HG02852 (cell line): ENCODE results near the gene PDXP.
A peak's percentile ranks its signal among the peaks of the same experiment; 100 is the strongest.
"Not testable (repeated sequence)": the region's sequence is repeated elsewhere in the genome, so short reads cannot be mapped to it uniquely, and the experiment has no call there.

Experiments used
- ATAC-seq: cut with Tn5 transposase; IDR thresholded peaks from one replicate; pipeline ENCODE4 v1.9.1; 2021; ENCODE audit warnings: mild to moderate bottlenecking, moderate library complexity; ENCODE audit not compliant: unreplicated experiment

The PDXP gene

GRCh38 chr22:37643225-37643847, 15.2 kb upstream of the PDXP start:
- peak; percentile 48 for ATAC-seq

- no peak for ATAC-seq
Observed at GRCh38 chr22:37647317-37647716, 11.2 kb upstream of the PDXP start.

GRCh38 chr22:37647928-37648327, 10.6 kb upstream of the PDXP start:
- ATAC-seq, result no peak

GRCh38 chr22:37650463-37651136, 7.9 kb upstream of the PDXP start:
- ATAC-seq, result no peak

DNA sequence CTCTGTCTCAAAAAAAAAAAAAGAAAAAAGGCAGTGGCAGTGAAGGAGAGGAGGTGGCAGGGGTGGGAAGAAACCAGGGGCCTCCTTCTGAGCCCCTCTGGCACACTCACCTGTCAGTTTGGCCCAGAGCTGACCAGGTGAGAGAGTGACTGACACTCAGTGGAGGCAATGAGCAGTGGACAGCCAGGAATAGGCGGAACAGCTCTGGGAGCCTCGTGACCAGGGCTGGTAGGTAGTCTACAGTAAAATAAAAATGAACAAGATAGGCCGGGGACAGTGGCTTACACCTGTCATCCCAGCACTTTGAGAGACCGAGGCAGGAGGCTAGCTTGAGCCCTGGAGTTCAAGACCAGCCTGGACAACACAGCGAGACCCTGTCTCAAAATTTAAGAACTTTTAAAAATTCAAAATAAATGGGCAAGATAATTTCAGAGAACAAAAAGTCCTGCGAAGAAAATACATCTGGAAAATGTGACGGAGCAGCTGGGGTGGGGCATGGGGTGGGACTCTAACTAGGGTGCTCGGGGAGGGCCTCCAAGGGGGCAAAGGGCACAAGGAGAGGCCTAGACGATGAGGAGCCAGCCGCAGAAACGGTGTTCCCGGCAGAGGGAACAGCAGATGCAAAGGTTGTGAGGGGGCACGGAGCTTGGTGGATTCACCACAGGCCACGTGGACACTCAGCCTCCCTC, 3.8 kb upstream of the PDXP start:
- no peak for ATAC-seq

- no peak for ATAC-seq
Observed at GRCh38 chr22:37655252-37655563, 3.3 kb upstream of the PDXP start.

GRCh38 chr22:37656583-37656982, 1.9 kb upstream of the PDXP start:
- not testable (repeated sequence) for ATAC-seq

DNA sequence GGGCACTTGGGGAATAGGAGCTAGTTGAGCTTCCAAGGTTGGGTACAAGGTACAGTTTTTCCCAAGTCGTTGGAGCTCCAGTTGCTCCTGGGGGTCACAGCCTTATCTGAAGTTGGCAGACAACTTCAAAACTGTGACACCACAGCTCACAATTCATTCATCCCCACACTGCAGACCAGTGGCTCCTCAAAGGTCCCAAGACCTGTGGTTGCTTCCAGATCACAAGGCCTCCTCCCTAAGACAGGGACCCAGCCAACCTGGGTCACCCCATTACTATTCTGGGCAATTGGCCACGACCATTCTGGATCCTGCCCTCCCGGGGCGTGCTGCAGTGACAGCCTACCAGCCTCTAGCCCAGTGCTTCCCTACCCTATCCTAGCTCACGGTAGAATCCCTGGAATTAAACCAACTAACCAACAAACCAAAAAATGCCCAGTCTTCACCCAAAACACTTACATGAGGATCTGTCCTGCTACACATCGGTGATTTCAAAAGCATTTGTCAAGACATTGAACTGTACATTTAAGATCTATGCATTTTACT, 862 bp upstream of the PDXP start:
- ATAC-seq, result no peak

DNA sequence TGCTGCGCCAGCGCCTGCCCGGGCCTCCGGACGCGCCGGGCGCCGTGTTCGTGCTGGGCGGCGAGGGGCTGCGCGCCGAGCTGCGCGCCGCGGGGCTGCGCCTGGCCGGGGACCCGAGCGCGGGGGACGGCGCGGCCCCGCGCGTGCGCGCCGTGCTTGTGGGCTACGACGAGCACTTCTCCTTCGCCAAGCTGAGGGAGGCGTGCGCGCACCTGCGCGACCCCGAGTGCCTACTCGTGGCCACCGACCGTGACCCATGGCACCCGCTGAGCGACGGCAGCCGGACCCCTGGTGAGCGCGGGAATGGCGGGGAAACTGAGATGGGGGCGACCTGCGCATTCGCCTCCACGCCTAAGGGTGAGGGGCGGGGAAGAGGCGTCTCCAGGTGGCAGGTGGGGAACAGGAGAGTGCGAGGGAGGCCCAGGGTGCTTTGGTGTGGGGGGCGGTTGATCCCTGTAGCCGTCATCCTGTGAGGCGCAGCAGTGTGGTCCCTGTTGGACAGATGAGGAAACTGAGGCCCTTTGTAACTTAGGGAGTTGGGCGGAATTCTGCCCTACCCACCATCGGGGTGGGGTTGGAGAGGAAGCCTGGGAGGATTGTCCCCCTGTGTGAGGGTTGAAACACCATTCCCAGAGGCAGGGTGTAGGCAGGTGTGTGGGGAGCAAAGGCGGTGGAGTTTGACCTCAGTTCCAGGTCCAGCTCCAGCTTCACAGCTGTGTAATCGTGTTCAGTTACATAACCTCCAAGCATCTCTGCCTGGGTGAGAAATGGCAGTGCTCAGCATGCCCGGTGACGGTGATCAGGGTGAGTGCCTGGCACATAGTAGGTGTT, 758 bp downstream of the PDXP start:
- ATAC-seq, result peak; percentile 9

DNA sequence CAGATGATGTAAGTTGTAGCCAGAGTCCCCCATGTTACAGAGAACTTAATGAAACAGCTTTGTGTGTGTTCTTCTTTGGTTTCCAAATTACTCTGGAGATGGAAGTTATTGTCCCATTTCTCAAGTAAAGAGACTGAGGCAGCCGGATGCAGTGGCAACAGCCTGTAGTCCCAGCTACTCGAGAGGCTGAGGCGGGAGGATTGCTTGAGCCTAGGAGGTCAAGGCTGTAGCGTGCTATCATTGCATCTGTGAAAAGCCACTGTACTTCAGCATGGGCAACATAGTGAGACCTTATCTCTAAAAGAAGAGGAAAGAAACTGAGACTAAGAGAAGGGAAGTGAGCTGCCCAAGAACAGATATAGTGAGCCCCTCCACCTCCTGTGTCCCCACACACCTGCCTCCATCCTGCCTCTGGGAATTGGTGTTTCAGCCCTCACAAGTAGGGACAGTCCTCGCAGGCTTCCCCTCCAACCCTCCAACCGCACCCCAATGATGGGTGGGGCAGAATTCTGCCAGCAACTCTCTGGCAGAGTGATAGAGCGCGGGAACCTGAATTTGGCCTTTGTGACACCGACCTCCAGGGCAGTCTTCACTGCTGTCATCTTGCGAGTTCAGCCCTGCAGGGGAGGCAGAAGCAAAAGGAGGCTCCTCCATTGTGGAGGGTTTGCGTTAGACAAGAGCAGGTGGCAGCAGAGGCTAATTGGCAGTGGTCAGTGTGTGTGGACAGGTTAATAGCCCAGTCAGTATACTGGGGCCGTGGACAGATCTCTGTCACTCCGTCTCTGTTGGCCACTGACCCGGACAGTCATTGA, 1.6 kb downstream of the PDXP start:
- ATAC-seq, result no peak

- ATAC-seq, result no peak
Observed at GRCh38 chr22:37660709-37661045, 2.2 kb downstream of the PDXP start.

GRCh38 chr22:37661160-37661924, 2.8 kb downstream of the PDXP start:
- ATAC-seq, result no peak

GRCh38 chr22:37662039-37662438, 3.5 kb downstream of the PDXP start:
- ATAC-seq, result no peak

DNA sequence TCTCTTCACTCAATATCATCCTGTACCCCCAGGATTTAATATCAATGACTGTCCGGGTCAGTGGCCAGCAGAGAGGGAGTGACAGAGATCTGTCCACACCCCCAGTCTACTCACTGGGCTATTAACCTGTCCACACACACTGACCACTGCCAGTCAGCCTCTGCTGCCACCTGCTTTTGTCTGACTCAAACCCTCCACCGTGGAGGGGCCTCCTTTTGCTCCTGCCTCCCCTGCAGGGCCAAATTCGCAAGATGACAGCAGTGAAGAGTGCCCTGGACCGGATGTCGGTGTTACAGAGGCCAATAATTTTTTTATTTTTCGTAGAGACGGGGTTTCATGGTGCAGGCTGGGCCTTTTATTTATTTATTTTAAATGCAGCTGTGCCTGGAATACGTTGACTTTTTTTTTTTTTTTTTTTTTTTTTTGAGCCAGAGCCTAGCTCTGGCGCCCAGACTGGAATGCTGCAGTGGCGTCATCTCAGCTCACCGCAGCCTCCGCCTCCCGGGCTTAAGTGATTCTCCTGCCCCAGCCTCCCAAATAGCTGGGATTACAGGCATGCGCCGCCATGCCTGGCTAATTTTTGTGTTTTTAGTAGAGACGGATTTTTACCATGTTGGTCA, 5.1 kb downstream of the PDXP start:
- no peak for ATAC-seq

DNA sequence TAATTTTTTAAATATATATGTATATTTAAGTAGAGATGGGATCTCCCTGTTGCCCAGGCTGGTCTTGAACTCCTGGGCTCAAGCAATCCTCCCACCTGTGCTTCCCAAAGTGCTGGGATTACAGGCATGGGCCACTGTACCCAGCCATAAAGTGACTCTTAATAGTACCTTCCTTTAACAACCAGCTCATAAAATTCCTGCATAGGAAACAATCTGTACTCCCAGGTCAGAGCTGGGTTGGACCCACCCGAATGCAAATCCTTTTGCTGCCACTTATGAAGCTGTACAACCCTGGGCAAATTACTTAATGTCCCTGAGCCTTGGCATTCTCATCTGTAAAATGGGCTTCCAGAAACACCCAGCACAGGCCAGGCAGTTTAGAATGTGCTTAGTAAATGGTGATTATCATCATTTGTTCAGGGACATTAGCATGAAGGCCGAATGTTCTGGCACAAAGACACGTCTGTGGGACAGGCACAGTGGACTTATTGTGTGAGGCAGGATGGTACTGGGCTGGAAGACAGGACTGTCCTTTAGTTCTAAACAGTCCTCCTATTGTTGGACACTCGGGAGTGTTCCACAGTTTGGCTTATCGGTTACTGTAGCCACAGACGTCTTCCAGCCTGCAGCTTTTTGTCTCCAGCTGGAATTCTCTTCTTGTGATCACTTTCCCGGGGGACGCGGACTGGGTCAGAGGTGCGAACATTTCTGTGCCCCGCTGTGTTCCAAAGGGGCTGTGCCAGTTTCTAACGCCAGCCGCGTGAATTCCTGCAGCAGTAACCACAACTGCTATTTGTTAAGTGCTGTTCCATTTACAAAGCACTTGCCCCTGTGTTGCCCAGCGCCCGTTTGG, 6.0 kb downstream of the PDXP start:
- no peak for ATAC-seq

DNA sequence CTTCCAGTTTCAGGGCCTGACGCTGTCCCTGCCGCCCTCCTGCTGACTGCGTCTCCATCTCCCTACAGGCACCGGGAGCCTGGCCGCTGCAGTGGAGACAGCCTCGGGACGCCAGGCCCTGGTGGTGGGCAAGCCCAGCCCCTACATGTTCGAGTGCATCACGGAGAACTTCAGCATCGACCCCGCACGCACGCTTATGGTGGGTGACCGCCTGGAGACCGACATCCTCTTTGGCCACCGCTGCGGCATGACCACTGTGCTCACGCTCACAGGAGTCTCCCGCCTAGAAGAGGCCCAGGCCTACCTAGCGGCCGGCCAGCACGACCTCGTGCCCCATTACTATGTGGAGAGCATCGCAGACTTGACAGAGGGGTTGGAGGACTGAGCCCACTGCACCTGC, 7.0 kb downstream of the PDXP start:
- no peak for ATAC-seq

- ATAC-seq, result no peak
Observed at GRCh38 chr22:37669586-37669985, 11.1 kb downstream of the PDXP start.

DNA sequence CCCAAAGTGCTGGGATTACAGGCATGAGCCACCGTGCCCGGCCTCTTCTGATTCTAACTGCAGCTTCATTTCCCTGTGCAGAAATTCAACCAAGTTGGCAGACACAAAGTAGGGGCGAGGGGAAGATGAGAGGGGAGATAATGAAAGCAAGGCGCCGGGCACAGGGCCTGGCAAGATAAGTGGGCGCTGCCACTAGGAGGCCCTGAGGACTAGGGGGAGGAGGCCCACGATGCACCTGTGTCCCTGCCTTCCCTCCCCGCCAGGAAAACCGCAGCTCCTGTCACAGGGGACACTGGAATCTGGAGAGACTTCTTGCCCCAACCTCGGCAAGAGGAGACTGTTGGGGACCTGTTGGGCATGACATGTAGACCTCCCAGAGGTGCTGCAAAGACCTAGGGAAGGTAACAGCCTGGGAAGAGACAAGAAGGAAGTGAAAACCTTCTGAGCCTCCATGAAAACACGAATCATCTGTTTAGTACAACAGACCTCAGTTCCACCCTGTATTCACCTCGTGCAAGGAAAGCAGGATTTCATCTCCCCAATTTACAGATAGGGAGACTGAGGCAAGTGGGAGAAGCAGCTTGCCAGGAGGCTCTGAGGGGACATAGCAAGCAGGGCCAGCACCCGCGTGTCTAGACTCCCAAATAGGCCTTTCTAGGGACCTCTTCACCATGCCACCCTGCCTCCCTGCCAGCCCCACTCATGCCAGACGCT, 13.8 kb downstream of the PDXP start:
- no peak for ATAC-seq
